ENCODE measurements around the gene UBE2R2. TPM values are rescaled to one million over a fixed set of nuclear protein-coding genes. Genes with fewer than 3 reads are reported as not detected.
"Not testable (repeated sequence)": the region's sequence is repeated elsewhere in the genome, so short reads cannot be mapped to it uniquely, and the experiment has no call there.

Gene UBE2R2, protein sequence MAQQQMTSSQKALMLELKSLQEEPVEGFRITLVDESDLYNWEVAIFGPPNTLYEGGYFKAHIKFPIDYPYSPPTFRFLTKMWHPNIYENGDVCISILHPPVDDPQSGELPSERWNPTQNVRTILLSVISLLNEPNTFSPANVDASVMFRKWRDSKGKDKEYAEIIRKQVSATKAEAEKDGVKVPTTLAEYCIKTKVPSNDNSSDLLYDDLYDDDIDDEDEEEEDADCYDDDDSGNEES
- 41.2 and 41.4 TPM in 2 replicates for total RNA-seq
- polyA plus RNA-seq: 36.3 and 39.8 TPM in 2 replicates

GRCh38 chr9:33816327-33817252 lies at the start of gene UBE2R2:
UBE2R2 (plus strand) TSS chr9:33817160; CDS start chr9:33817758, 598 bp downstream.
- H3K27ac ChIP-seq: peak within 1 kb of the TSS; percentile 96
- TF ChIP-seq CTCF (IDR thresholded peaks at IDR 0.05; ENCODE audit: poor library complexity): no peak
- no peak for TF ChIP-seq EZH2 (IDR thresholded peaks at IDR 0.05; ENCODE audit: borderline replicate concordance)
- TF ChIP-seq EZH2phosphoT487 (IDR thresholded peaks at IDR 0.05; ENCODE audit: low read depth, severe bottlenecking, unreplicated experiment): no peak
- H3K4me2 ChIP-seq: peak within 1 kb of the TSS; percentile 84
- H3K9me2 ChIP-seq (replicated peaks; ENCODE audit: insufficient read depth): no peaks in the 10 kb centered on the region
- peak; percentile 96 for DNase-seq (ENCODE audit: low spot score)
- no peaks in the 10 kb centered on the region for H3K9me3 ChIP-seq (ENCODE audit: low read depth)
- WGBS (ENCODE audit: low lambda C conversion rate, missing lambda C conversion rate): 7% methylated on average over 29 of the region's 66 CpGs
- no peaks in the 10 kb centered on the region for H3K27me3 ChIP-seq
- peaks cover 32% of the 10 kb centered on the region for H4K20me1 ChIP-seq (ENCODE audit: insufficient read depth, poor library complexity, severe bottlenecking)
- peaks cover 28% of the 10 kb centered on the region for H3K4me1 ChIP-seq (ENCODE audit: insufficient read depth)
- H3K4me3 ChIP-seq: peak within 1 kb of the TSS; percentile 82
- peak within 1 kb of the TSS; percentile 65 for H2AFZ ChIP-seq
- no peaks in the 10 kb centered on the region for H3K36me3 ChIP-seq (replicated peaks; ENCODE audit: insufficient read depth, low read depth)
- H3K79me2 ChIP-seq: peaks cover 47% of the 10 kb centered on the region

DNA sequence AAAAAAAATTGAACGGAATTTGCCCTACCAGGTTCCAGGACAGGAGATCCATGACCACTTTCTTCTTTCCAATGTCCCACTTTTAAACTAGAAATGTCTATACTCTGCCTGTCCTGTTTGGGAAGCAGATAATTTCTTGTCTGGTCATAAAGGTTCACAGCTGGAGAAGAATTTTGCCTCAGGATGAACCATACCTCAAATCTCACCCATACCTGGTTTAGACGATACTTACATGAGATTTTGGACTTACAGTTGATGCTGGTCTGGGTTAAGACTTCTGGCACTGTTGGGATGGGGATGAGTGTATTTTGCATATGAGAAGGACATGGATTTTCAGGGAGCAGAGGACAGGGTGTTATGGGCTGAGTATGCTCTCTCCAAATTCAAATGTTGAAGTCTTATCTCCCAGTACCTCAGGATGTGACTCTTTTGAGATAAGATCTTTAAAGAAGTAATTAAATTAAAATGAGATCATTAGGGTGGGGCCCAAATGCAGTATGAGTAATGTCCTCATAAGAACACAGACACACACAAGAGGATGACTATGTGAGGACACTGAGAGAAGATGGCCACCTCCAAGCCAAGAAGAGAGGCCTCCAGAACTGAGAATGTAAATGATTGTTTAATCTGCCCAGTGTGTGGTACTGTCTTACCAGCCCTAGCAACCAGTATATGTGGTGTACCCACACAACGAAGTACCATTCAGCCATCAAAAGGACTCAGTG lies 46.6 kb upstream of the UBE2R2 start:
- H3K4me2 ChIP-seq; H3K9me3 ChIP-seq (ENCODE audit: low read depth); DNase-seq (ENCODE audit: low spot score); H3K79me2 ChIP-seq; H3K4me1 ChIP-seq (ENCODE audit: insufficient read depth); H2AFZ ChIP-seq; H4K20me1 ChIP-seq (ENCODE audit: insufficient read depth, poor library complexity, severe bottlenecking); H3K27ac ChIP-seq; H3K36me3 ChIP-seq (replicated peaks; ENCODE audit: insufficient read depth, low read depth); H3K9me2 ChIP-seq (replicated peaks; ENCODE audit: insufficient read depth); H3K27me3 ChIP-seq; H3K4me3 ChIP-seq: not testable (repeated sequence)
- WGBS (ENCODE audit: low lambda C conversion rate, missing lambda C conversion rate): 86% methylated on average over 3 of the region's 3 CpGs

DNA sequence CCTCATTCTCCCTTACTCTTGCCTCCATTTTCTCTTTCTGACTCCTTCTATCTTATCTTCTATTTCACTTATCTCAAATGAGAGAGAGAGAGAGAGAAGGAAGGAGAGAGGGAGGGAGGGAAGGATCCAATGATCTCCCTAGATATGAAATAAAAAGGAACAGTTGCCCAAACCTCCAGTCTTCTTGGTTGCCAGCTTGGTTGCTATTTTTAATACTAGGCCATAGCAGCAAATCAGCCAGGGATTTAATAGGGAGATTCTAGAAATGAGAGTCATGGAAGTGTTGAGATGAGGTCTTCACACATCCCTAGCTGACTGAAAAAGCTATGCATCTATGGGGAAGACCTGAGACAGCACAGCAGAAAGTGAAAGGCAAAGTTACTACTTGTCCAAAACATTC lies 43.8 kb upstream of the UBE2R2 start:
- DNase-seq (ENCODE audit: low spot score); H3K9me3 ChIP-seq (ENCODE audit: low read depth); H3K9me2 ChIP-seq (replicated peaks; ENCODE audit: insufficient read depth); H3K4me2 ChIP-seq; H2AFZ ChIP-seq; H3K4me3 ChIP-seq; H3K27ac ChIP-seq; H3K36me3 ChIP-seq (replicated peaks; ENCODE audit: insufficient read depth, low read depth); H3K79me2 ChIP-seq; H3K4me1 ChIP-seq (ENCODE audit: insufficient read depth); H3K27me3 ChIP-seq; H4K20me1 ChIP-seq (ENCODE audit: insufficient read depth, poor library complexity, severe bottlenecking): not testable (repeated sequence)

- H3K27me3 ChIP-seq; H3K4me1 ChIP-seq (ENCODE audit: insufficient read depth); H3K9me3 ChIP-seq (ENCODE audit: low read depth); H3K36me3 ChIP-seq (replicated peaks; ENCODE audit: insufficient read depth, low read depth); H2AFZ ChIP-seq; H4K20me1 ChIP-seq (ENCODE audit: insufficient read depth, poor library complexity, severe bottlenecking); H3K9me2 ChIP-seq (replicated peaks; ENCODE audit: insufficient read depth); H3K4me2 ChIP-seq; H3K79me2 ChIP-seq; DNase-seq (ENCODE audit: low spot score); H3K4me3 ChIP-seq: not testable (repeated sequence)
- 47% methylated on average over 5 of the region's 5 CpGs for WGBS (ENCODE audit: low lambda C conversion rate, missing lambda C conversion rate)
- peak overlapping the region; percentile 14 for H3K27ac ChIP-seq
Measured at GRCh38 chr9:33774074-33774659, 42.8 kb upstream of the UBE2R2 start.

Data from hepatocyte (in vitro differentiated cells).